Hepatocyte (in vitro differentiated cells): ENCODE results near the gene GABBR1.

Experiments used
- EZH2 ChIP-seq: fragments of 200-600 bp; sonication (generic); IDR thresholded peaks from 2 replicates; pipeline ENCODE4 v1.6.1; 2016; ENCODE audit warnings: antibody characterized with exemption, mild to moderate bottlenecking, borderline replicate concordance
- EZH2phosphoT487 ChIP-seq: fragments of 200-600 bp; sonication (generic); IDR thresholded peaks from one replicate; pipeline ENCODE4 v1.6.1; 2018; ENCODE audit warnings: antibody characterized with exemption, mild to moderate bottlenecking, low read depth, moderate library complexity; ENCODE audit not compliant: unreplicated experiment, severe bottlenecking
- TF ChIP-seq, protein P1 (sequence below): fragments of 200-600 bp; sonication (generic); IDR thresholded peaks from 2 replicates; pipeline ENCODE4 v1.5.1; 2016; ENCODE audit warnings: antibody characterized with exemption, mild to moderate bottlenecking; ENCODE audit not compliant: poor library complexity

DNA sequence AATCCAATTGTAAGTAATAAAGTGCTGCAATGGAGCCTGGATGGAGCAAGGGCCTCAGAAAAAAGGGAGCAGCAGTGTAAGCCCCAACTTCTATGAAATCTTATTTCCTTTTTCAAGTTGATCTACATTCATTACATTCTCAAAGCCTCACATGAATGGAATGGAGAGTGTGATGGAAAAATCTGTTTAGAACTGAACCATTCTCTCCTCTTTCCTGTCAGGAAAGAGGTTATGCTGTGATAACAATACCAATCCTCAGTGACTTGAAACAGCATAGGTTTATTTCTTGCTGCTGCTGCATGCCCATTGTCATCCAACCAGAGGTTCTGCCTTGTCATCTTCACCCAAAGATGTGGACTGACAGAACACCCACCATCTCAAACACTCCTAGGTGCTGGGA lies 56.9 kb downstream of the GABBR1 start:
- TF ChIP-seq, protein P1, sequence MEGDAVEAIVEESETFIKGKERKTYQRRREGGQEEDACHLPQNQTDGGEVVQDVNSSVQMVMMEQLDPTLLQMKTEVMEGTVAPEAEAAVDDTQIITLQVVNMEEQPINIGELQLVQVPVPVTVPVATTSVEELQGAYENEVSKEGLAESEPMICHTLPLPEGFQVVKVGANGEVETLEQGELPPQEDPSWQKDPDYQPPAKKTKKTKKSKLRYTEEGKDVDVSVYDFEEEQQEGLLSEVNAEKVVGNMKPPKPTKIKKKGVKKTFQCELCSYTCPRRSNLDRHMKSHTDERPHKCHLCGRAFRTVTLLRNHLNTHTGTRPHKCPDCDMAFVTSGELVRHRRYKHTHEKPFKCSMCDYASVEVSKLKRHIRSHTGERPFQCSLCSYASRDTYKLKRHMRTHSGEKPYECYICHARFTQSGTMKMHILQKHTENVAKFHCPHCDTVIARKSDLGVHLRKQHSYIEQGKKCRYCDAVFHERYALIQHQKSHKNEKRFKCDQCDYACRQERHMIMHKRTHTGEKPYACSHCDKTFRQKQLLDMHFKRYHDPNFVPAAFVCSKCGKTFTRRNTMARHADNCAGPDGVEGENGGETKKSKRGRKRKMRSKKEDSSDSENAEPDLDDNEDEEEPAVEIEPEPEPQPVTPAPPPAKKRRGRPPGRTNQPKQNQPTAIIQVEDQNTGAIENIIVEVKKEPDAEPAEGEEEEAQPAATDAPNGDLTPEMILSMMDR, result no peak
- TF ChIP-seq EZH2, result no peak
- TF ChIP-seq EZH2phosphoT487, result no peak
